ENCODE measurements around the gene OTUD7B.

- no peak for TF ChIP-seq POLR2A (IDR thresholded peaks at IDR 0.05; ENCODE audit: control extremely low read depth in 1 of 2, low read depth in 2 of 2, low read length in 2 of 2)
- TF ChIP-seq, protein P1, sequence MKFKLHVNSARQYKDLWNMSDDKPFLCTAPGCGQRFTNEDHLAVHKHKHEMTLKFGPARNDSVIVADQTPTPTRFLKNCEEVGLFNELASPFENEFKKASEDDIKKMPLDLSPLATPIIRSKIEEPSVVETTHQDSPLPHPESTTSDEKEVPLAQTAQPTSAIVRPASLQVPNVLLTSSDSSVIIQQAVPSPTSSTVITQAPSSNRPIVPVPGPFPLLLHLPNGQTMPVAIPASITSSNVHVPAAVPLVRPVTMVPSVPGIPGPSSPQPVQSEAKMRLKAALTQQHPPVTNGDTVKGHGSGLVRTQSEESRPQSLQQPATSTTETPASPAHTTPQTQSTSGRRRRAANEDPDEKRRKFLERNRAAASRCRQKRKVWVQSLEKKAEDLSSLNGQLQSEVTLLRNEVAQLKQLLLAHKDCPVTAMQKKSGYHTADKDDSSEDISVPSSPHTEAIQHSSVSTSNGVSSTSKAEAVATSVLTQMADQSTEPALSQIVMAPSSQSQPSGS (IDR thresholded peaks at IDR 0.05; ENCODE audit: low read length): no peak
- TF ChIP-seq, protein P2, sequence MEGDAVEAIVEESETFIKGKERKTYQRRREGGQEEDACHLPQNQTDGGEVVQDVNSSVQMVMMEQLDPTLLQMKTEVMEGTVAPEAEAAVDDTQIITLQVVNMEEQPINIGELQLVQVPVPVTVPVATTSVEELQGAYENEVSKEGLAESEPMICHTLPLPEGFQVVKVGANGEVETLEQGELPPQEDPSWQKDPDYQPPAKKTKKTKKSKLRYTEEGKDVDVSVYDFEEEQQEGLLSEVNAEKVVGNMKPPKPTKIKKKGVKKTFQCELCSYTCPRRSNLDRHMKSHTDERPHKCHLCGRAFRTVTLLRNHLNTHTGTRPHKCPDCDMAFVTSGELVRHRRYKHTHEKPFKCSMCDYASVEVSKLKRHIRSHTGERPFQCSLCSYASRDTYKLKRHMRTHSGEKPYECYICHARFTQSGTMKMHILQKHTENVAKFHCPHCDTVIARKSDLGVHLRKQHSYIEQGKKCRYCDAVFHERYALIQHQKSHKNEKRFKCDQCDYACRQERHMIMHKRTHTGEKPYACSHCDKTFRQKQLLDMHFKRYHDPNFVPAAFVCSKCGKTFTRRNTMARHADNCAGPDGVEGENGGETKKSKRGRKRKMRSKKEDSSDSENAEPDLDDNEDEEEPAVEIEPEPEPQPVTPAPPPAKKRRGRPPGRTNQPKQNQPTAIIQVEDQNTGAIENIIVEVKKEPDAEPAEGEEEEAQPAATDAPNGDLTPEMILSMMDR (IDR thresholded peaks at IDR 0.05; ENCODE audit: control extremely low read depth in 1 of 3, insufficient read depth in 1 of 3, low read depth in 1 of 3, low read length in 3 of 3): no peak
- no peak for TF ChIP-seq CHD2 (IDR thresholded peaks at IDR 0.05; ENCODE audit: low read length)
- TF ChIP-seq JUN (IDR thresholded peaks at IDR 0.05; ENCODE audit: low read depth, low read length): no peak
- no peak for TF ChIP-seq NANOG (IDR thresholded peaks at IDR 0.05; ENCODE audit: insufficient read depth, low read depth, low read length, poor library complexity, severe bottlenecking)
- TF ChIP-seq BACH1 (IDR thresholded peaks at IDR 0.05; ENCODE audit: low read length): no peak
- TF ChIP-seq KDM1A (IDR thresholded peaks at IDR 0.05; ENCODE audit: borderline replicate concordance, low read length): no peak
- TF ChIP-seq SP1 (IDR thresholded peaks at IDR 0.05; ENCODE audit: low read depth, low read length): no peak
- TF ChIP-seq EZH2 (IDR thresholded peaks at IDR 0.05; ENCODE audit: low read depth, low read length, severe bottlenecking): no peak
- no peak for TF ChIP-seq USF2 (IDR thresholded peaks at IDR 0.05; ENCODE audit: low read length)
- no peak for TF ChIP-seq ZNF274 (IDR thresholded peaks at IDR 0.05; ENCODE audit: borderline replicate concordance, extremely low read depth, low read length)
Measured at GRCh38 chr1:149965440-149965839, 45.1 kb downstream of the OTUD7B start.

All from H1 (cell line).